Thyroid gland (tissue), 4 donors: ENCODE data around the gene MAML3.

ENCODE experiments used
- CTCF ChIP-seq, 6 experiments: fragments of 200-600 bp in 3 of 6; fragments of 450-650 bp in 3 of 6; sonication (generic) in 3 of 6; IDR thresholded peaks; one replicate each; pipeline ENCODE4 v1.5.1; 2016 to 2019; ENCODE audit warnings: antibody characterized with exemption in 6 of 6, mild to moderate bottlenecking in 2 of 6, inconsistent platforms in 1 of 6, moderate library complexity in 1 of 6
- POLR2A ChIP-seq, 2 donors: fragments of 450-650 bp; IDR thresholded peaks; one replicate each; pipeline ENCODE4 v1.6.1; 2017; ENCODE audit warnings: antibody characterized with exemption in 2 of 2, mild to moderate bottlenecking in 2 of 2, moderate library complexity in 1 of 2

DNA sequence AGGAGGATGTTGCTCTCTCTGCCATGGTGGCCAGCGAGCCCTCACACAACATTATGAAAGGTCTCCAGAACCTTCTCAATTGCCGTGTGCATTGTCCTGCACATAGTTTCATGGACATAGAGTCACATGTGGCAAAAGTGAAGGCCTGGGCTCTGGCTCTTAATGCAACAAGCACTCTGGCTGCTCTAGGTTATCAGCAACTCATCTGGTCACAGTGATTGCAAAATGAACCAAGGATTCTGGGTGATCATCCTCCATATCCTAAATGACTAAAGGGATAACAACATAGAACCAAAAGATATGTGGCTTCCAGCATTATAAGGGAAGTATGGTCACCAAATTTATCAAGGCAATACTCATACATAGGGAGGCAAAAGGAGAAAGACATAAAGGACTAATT, 313.2 kb downstream of the MAML3 start:
- TF ChIP-seq CTCF (IDR thresholded peaks at IDR 0.05): no peak
- no peak for TF ChIP-seq POLR2A (IDR thresholded peaks at IDR 0.05)
